Dermis microvascular lymphatic vessel endothelial cell (primary cell): ENCODE results near the gene SLC43A2. TPM values are rescaled to one million over a fixed set of nuclear protein-coding genes. Genes with fewer than 3 reads are reported as not detected.

Experiments
- DNase-seq, 2 donors: peaks; one replicate each; pipeline versions ENCODE4 v3.0.0 to v3.0.0-alpha.2; 2010; ENCODE audit warnings: low read depth in 2 of 2
- total RNA-seq: library from RNA; depleted of rRNA; stranded (reverse); fragments of >200 nt; gene quantifications from 2 replicates; pipeline ENCODE4 v1.2.1, GENCODE V29; 2014

Gene SLC43A2
- total RNA-seq, 1 donor from 2014 or later, result 19.4 TPM

DNA sequence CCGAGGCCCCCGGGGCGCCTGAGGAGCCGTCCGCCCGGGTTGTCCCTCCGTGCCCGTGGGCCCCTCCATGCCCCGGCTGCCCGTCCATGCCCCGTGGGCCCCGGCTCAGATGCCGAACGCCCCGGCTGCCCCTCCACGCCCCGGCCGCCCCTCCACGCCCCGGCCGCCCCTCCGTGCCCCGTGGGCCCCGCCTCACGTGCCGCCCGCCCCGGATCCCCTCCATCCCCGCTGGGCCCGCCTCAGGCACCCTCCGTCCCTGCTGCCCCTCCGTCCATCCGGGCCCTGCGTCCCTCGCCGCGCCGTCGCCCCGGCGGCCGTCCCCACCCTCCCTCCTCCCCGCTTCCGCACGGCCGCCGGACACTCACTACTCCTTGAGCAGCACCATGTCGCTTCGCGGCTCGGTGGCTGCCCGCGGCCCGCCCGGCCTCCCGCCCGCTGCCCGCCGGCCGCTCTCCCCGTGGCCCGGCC is 66.4 kb downstream of the SLC43A2 start:
- peak in 1 of 2 donors; percentile 53 for DNase-seq

DNA sequence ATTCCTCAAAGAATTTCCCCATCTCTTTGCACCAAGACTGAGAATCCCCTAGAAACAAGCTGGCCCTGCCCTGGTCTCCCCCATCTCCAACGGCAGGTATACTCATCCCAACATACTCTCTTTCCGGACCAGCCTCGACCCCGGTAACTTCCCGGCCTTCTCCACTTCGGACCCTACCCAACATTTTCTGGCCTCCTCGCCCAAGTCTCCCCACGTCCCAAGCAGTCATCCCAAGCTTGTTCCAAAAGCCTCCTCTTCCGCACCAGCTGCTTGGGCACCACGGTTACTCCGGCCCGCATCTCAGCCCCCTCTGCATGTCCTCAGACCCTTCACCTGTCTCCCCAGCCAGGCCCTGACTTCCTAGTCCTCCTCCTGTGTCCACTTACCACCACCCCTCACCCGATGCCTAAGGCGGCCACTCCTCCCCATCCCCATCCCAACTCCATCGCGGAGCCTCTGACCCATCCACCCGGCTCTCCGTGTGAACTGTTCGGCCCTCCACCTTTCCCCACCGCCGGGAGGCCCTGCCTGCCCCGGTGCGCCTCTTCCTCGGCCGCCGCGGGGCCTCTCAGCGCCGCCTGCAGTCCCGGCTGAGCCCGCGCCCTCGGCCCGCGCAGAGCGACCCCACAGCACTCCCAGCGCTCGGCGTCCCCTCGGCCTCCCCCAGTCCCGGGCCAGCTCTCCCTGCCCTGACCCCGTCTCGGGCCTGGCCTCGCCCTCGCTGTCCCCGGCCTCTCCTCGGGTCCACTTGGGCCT is 67.0 kb downstream of the SLC43A2 start:
- peak in 1 of 2 donors; percentile 38 for DNase-seq

DNA sequence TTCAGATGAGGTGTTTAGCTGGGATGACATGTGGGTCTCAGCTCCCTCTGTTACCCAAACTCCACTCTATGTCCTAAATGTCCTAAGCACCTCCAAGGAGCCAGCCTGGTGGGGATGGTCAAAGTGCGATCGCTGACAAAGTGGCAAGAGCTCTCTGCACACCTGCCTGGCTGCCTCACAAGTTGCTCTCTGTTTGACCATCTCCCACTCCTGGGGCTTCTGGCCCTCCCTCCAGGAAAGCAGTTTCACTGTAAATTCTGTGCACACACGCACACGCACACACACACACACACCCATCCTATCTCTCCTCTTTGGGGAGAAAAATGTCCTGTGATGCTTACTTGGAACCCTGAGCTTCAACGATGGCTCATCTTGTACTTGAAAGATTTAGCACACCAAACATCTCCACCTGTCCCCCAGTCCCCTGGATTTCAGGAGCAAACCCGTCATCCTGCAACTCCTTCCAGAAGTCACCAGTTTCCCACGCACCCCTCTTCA is 67.7 kb downstream of the SLC43A2 start:
- DNase-seq, result no peak

DNA sequence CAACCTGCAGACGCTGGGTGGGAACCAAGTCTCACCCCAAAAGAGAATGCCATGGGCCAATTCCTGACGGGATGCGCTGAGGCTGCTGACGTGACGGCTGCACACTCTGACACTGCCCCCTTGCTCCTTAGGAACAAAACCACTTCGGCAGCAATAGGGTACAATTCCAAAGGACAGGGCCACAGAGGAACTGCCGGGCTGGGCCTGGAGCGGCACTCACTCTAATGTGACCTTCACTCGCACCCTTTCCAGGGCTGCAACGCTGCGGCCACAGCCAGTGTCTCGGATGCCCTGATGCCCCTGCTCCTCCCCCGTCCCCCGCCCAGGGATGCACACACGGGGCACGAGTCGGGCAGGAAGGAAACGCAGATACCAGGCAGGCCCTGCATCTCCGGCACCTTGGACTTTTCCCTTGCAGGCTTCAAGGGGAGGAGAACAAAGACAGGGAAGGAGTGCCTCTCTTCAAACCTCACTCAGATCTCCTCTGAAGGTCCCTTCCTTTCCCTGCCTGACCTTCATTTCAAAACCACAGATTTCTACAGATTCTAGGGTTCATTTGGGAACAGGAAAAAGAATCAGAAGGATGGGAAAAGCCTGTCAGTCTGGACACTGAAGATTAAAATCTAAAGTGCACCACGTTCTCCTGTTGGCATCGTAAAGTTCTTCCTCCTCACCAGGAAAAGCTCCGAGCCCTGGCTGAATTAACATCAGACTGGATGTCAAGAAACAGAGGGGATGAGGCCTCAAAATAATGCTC is 68.4 kb downstream of the SLC43A2 start:
- no peak for DNase-seq

DNA sequence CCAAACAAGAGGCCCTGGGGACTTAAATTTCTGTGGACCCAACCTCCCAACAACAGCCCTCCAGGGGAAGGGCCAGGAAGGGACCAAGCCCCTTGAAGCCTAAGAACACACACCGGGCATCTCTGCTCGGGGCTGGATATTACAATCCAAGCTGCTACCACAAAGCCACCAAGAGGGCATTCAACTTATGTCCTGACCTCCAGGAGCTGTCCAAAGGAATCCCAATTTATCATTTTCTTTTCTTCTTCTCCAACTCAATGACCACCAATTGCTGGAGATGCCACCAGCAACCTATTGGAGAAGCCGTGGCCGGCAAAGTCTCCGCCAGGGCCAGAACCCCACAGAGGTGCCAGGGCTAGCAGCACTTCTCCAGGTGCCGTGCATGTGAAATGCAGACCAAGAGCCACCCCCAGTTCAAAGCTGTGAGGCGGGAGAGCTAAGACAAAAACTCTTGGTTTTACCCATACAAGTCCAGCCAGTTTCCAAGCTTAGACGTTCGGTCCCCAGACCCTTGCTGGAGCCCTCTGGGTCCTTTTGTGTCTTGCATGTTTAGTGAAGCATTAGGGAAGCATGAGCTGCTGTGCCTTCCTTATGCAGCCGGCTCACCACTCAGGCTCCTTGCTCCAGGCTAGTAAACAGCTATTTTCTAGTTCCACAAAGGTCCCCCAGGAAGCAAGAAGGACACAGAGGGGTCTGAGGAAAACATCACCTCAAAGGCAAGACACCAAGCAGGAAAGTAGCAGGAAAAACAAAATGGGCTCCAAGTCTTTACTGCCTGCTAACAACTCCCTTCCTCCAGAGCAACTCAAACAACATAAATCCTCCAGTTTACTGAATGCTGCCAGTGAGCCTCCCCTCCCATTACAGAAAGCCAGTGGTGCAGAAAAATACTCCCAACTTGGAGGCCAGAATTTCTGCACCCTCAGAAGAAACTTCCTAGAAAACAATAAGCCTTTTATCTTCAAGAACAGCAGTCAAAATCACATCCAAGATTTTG is 69.3 kb downstream of the SLC43A2 start:
- DNase-seq, result no peak

DNA sequence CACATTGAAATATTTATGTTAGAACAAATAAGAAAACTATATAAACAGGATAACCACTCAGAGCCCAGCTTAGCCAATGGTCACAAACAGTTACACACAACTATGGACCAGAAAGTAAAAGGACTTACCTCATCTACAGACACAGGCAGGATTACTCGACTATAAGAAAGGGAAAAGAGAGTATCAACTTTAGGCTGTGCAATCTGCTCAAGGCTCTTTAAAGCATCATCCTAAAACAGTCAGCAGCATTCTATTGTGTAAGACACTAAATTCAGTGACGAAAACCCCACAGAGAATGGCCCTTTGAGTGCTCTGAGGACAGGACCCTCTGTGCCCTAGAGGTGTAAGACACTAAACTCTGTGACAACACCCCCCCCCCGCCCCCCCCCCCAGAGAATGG is 70.2 kb downstream of the SLC43A2 start:
- no peak for DNase-seq

DNA sequence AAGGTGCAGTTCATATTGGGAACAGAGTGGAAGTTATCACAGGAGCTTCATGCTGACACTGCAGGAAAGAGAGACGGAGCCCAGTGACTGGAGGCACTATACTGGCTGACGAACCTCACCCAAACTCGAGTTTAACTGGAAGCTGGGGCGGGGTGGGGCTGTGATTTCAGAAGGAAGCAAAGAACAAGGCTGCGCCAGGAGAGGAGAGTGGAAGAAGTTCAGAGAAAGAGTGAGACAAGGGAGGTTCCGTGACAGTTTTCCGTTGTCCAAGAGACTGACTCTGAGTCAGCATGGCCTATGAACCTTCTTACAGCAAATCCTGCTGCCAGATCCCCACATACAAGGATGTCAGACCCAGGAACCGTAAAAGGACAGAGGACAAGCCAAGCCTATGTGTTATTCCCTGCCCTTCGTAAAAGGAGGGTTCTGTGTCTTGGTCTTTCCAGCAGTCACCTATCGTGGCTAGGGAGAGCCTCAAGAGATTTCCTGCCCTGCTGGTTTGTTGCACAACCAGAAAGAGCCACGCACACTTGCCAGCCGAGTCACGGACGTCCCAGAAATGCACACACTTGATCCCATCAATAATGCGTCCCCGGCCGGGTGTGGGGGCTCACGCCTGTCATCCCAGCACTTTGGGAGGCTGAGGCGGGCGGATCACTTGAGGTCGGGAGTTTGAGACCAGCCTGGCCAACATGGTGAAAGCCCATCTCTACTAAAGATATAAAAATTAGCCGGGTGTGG is 71.1 kb downstream of the SLC43A2 start:
- DNase-seq, result peak in 1 of 2 donors; percentile 72

DNA sequence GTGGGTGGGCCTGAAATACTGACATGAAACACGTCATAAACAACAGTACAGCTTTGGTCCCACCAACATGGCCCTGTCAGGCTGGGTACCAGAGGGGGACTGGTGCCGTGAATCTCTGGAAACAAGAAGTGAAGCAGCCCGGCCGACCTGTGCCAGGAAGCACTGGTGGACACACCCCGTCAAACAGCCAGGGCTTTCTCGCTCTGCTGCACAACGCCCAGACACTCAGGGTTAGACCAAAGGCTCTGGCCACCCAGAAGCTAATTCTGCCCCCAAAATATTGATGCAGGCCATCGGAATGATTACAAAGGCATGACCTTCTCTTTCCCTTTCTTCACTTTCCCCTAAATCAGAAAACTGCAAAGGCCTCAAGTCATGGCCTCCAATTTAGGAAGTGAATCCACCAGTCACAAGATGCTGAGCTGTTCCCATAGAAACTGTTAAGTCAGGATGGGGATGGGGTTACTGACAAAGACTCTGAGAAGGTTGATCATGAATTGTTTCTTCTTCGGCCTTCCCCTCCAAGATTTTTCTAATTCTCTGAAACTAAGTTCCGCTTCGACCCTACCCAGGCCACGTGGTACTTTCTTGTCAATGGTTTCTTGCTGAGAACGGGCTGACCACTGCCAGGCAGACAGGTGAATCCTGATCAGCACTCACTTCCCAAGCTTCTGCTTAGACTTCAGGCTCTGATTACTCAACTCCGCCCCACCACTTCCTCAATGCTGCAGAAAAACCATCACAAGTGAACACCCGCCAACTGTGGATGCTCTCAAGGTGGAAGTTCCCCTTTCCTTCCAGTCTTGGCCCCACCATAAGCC is 72.8 kb downstream of the SLC43A2 start:
- DNase-seq, result no peak

DNA sequence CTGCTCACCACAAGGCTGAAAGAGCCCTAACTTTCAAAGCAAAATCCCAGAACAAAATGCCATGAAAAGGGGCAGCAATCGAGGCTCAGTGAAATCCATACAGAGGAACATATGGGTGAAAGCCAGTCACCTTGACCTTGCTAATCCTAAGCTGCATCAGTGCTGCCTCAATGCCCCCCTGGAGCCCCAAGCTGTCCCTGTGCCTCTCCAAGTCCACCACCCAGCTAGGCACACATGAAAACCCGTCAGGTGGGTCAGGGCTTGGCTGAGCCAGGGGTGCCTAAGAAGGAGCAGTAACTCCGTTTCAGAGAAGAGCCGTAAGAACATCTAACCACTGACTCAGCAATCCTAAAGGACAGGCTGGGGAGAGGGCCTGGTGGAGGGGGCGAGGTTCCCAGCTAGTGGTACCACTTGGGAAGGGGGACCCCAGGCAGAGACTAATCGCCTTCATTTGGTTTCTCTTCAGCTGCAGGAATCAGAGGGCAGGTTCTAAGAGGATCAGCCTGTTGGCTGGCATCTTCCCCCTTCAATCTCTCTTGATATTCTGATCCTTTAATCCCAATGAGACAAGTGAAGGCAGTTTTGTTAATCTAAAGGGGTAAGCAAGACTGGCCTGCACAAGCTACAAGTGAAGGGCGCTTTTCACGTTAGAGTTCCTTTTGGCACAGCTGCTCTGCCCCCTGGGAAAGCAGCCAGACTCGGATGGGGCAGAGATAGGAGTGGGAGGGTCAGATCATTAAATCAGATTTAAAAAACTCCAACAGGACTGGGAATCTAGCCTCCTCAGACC is 73.7 kb downstream of the SLC43A2 start:
- no peak for DNase-seq

DNA sequence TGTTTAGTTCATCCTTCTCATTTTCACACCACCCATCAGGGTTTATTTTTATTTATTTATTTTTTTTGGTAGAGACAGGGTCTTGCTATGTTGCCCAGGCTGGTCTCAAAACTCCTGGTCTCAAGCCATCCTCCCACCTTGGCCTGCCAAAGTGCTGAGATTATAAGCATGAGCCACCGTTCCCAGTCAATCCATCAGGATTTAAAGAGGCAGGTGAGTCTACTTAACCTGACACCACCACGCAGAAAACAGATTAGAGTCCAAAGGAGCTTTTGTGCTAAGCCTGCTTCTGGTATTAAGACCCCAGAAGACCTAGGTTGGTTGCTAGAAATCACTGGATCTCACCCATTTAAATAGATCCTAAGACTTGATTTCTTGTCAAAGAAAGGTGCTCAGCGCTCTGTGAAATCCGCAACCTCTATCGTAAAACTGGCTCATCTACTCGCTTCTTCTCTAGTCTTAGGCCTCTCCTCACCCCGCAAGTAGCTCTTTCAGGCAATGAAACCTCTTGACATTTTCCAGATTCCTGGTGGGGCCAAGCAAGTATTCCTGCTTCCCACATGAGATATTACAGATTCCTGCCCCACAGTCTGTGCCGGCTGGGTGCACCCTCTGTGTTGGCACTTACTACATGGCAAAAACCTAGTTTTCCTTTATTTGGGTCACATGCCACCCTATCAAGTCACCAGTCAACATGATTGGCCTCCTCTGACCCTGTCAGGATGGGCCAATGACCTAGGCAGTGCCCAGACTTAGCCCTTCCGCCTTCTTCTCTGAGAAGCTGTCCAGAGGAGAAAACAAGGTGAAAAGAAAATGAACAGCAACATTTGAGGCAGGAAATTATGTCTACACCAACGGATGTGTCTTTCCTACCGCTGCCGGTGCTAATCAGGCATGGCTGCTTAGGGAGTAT is 75.0 kb downstream of the SLC43A2 start:
- DNase-seq, result peak in 1 of 2 donors; percentile 22

DNA sequence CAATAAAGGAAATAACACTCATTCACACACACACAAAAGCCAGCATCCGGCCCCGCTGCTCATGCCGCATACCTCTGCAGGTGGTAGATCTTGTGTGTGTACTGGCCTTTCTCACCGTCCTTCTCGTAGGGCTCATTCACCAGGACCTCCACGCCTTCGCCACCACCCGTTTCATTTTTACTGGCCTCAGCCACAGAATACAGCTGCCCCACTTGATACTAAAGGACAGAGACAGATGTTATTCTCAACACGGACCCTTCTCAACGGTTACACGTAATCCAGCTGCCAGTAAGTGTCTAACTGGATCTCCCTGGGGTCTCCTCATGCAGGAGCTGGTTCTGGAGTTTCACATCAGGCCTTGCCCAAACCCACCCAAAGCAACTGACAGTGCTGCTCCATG is 75.7 kb downstream of the SLC43A2 start:
- no peak for DNase-seq

DNA sequence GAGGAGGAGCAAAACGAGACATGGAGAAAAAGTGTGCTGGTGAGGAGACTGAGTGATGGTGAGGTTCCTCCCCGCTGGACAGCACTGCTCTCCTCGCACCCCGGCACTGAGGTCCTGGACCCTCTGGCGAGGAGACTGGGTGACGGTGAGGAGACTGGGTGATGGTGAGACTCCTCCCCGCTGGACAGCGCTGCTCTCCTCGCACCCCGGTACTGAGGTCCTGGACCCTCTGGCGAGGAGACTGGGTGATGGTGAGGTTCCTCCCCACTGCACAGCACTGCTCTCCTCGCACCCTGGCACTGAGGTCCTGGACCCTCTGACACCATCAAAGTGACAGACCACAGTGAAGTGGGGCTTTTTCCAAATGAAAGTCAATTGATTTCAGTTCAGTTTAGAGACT is 76.9 kb downstream of the SLC43A2 start:
- DNase-seq, result no peak

DNA sequence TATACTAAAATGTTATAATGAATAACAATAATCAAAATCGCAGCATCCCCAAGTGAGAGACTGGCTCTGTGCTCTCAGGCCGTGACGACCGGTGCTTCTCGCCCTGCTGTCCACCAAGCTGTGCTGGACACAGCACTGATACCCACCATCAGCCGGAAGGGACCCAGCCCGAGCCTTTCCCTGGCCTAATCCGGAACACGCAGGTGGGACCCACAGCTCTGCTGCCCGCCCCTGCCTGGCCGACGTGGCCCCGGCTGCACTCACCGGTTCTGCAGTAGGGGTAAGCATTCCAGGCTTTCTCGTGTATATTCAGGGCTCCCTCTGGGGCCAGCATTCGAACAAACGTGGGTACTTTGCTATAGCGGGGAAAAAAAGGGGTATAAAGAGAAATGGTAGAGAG is 80.6 kb downstream of the SLC43A2 start:
- no peak for DNase-seq

DNA sequence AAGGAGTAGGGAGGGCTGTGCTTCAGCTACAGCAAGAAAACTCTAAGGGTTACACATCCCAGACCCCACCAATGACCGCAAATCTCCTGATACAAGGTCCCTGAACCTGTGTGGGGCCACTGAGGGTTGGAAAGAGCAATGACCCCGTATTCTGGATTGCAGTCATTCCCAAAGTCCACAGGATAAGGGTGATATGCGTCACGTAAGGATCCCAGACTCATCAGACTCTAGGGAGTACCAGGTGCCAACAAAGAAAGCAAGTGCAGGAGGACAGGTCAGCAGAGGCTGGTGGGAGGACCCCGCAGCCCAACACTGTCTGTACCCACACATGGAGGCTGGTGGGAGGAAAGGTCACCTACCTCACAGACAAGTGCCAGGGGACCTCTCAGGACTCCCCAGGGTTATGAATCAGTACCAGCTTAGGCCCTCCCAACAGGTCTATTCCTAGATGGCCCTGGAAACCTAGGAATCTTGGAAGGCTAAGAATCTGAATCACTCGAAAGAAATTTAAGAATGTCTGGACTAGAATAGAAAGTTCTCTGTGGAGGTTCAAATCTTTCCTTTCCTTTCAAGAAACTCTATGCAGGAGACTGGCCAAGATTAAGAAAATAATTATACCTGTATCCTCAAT is 82.2 kb downstream of the SLC43A2 start:
- no peak for DNase-seq

DNA sequence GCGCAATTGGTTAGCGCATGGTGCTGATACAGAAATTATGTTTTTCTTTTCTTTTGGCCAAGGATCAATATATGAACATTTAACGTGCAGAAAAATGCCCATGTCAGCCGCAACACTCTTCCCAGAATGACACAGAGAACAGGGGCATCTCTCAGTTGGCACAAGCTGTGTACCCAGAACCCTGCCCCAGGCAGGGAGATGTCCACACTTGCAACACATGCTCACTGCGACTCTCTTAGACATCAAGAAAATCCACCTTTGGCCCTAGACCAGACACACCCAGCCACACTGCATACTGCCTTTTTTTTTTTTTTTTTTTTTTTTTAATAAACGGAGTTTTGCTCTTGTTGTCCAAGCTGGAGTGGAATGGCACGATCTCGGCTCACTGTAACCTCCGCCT is 83.0 kb downstream of the SLC43A2 start:
- no peak for DNase-seq

DNA sequence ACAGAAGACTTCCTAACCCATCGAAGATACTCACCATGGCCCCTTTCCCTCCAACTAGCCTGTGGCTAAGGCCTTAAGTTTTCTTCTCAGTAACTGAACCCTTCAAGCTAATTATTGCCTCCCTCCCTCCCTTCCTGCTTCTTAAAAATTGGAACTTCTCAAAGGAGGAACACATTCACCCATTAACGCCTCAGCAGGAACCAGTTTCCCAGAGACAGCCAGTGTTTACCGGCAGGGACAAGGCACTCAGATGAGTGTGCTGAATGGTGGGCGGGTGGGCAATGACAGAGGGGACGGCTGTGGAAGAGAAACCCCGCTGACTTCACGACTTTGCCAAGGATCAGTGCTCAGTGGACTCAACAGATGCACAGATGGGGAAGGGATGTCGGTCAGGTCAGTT is 86.3 kb downstream of the SLC43A2 start:
- DNase-seq, result no peak

DNA sequence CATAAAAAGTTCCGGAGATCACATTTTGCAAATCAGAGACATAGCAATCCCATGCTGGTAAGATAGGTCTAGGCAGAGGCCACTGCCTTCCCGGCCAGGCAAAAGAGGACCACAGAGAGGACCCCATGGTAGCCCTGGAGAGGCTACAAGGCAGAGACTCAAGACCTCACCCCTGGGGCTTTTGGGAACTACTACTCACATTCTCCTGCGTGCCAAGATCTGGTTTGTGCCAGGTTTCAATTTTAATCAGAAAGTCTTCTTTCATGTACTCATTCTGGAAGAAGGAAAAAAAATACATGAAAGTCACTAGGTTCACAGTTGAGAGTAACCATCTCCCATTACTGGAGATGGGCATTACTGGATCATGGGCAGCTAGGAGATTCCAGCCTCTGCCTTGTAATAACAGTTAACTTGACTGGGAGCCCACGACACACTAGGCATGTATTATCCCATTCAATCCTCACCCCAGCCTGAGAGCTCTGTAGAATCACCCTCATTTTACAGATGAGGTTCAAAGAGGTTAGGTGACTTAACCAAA is 87.2 kb downstream of the SLC43A2 start:
- DNase-seq, result no peak
